NCI-H2196 treated with DMSO at 0.1 percent for 48 hours (cell line): ENCODE data around the gene ACO1.

Experiments used
- DNase-seq: peaks from one replicate; lab custom pipeline; 2025; ENCODE audit not compliant: unreplicated experiment; lab: John Stamatoyannopoulos, UW

ACO1 gene

DNA sequence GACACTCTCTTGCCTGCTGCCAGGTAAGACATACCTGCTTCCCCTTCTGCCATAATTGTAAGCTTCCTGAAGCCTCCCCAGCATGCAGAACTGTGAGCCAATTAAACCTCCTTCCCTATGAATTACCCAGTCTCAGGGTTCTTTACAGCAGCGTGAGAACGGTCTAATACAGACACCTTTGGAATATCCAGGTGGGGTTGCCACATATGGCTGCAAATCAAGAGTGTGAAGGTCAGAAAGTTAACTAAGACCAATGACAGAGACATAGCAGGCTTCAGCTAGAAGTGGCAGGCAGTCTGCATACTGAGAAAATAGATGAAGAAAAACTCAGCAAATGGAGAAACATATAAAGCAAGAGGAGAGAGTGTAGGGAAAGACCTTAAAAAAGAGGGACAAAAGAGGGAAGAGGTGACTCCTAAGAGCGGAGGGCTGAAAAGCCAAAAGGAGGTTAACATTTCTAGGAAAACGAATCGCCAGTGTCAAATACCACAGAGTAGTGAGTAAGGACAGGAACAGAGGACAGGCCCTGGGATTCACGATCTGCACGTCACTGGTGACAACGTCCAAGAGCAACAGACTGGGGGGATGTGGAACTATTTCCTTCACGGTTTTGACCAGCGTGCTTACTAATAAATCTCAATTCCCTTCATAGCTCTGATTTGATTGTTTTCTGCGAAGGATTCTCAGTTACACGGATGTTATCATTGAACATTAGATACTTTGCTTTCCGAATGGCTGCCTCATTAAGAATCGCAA lies 1.7 kb upstream of the ACO1 start:
- DNase-seq = no peak

GRCh38 chr9:32384002-32384363 lies 460 bp upstream of the ACO1 start:
- DNase-seq = no peak

GRCh38 chr9:32385152-32385884 lies 875 bp downstream of the ACO1 start:
- DNase-seq = no peak

DNA sequence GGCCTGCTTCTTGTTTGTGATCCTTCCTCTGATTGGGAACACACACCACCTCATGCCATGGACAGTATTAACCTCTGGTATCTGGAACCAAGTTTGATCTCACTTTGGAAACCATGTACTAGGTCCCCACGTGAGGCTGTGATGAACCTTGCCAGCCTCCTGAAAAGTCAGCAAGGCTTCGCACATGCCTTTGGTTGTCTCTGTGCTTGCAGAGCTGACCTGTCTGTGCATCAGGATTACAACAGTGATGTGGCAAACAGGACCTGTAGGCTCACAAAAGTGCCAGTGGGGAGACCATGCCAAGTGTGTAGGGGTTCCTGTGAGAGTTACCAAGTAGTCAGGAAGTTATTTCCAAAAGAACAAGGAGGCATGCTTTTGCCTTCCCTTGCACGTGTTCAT lies 1.4 kb downstream of the ACO1 start:
- DNase-seq = no peak

GRCh38 chr9:32387256-32387655 lies 2.8 kb downstream of the ACO1 start:
- DNase-seq = no peak

DNA sequence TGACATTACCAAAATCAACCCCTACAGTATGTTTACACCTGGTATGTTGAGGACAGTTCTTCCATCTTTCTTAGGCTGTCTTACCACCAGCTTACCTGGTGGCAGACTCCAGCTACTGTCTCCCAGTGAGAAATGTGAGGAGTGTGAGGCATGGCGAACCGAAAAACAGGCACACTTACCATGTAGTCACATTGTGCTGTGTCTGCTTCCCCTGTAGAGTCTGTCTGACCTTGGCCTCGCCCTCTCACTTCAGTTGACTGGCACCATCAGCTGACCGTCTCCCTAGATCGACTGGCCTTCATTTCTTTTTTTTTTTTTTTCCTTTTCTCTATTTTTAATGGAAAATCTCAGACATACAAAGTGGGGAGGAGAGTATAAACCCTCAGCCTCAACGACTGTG lies 4.9 kb downstream of the ACO1 start:
- no peak for DNase-seq

- DNase-seq = no peak
These were observed 9.5 kb downstream of the ACO1 start for GRCh38 chr9:32393911-32394310.

- no peak for DNase-seq
These were observed 10.1 kb downstream of the ACO1 start for GRCh38 chr9:32394381-32395049.

DNA sequence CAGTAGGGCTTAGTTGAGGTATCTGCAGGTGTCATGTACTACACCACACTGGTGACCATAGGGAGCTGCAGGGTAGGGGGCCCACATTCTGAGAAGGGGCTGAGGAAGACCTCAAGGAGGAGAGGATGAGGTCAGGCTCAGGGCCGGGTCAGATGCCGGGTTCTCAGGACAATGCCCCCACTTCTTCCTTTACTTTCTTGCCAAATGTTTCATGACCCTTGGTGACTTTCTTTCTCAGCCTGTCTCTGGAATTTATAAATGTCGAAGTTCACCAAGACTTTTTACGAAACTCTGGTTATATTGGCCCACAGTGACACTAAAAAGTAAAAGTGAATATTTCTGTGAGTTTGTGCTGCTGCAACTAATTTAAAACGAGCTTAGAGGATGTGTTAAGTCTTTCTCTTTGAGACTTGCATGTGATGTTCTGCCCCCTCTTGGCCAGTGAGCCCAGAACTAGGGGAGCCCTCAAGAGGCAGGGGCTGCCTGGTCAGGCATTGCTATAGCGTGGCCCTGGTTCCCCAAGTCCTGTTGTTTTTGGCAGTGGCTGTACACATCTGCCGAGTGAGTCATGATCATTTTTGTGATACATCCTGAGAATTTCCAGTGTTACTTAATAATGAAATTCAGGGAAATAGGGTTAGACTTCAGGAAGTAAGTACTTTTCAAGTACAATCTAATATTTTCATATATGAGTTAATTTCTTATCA lies 11.2 kb downstream of the ACO1 start:
- DNase-seq = no peak

- no peak for DNase-seq
These were observed 13.8 kb downstream of the ACO1 start for GRCh38 chr9:32398207-32398606.

GRCh38 chr9:32399110-32399815 lies 14.8 kb downstream of the ACO1 start:
- no peak for DNase-seq

DNA sequence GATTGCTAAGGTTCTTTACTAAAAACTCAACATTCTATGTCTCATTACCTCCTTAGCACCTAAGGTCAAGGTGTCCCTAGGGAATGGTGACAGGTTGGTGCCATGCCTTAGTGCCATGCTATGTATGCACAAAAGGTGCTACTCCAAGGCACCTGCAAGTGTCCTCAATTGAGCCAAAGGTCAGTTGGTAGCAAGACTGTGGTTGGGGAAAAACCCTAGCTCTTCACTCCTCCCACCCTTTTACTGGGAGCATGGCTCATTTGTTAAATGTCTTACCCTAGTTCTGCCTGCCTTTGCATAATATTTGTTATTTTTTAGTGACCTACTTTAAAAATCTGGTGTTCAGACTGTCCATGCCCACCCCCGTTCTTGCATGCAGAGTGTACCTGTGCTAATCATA lies 17.0 kb downstream of the ACO1 start:
- no peak for DNase-seq

GRCh38 chr9:32403567-32404260 lies 19.3 kb downstream of the ACO1 start:
- DNase-seq = no peak

- no peak for DNase-seq
These were observed 20.0 kb downstream of the ACO1 start for GRCh38 chr9:32404402-32404801.

DNA sequence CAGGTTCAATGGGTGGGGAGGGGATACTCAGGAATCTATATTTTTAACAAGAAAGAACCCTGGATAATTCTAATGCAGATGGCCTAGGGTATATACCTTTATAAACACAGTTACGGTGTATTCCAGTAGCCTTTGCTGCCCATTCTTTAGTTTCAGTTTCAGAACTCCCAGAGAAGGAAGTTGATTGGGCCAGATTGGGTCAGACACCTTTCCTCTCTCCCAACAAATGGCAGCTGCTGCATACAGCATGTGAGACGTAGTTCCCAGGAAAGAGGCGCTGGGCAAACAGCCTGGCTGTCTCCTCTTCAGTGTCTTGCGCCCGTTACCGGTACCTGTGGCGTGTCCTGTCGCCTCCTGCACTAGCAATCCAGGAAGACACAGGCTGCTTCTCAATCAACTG lies 20.4 kb downstream of the ACO1 start:
- DNase-seq = peak; percentile 24

DNA sequence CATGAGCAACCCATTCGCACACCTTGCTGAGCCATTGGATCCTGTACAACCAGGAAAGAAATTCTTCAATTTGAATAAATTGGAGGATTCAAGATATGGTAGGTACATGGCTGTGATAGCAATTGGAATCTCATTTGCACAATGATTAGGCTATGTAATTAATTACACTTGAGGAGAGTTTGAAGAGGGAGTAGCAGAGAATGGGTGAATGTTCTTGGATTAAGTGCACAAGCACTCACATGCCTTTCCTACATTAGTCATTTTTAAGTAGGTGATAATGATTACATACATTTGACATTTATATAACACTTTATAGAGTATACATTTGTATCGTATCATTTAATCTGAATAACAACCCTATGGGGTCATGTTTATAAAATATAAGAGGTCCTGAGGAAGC lies 21.1 kb downstream of the ACO1 start:
- DNase-seq = no peak

GRCh38 chr9:32406046-32406445 lies 21.6 kb downstream of the ACO1 start:
- DNase-seq = no peak

DNA sequence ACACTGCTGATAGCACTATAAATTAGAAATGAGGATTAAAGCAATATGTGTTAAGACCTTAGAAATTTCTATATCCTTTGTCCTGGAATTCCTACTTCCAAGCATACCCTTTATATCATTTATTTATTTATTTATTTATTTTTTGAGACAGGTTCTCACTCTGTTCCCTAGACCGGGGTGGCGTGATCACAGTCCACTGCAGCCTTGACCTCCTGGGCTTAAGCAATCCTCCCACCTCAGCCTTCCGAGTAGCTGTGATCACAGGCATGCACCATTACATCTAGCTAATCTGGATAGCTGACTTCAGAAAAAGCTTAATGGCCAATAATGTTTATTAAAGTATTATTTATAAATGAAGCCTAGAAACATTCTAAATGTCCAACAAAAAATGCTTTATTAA lies 27.3 kb downstream of the ACO1 start:
- no peak for DNase-seq

GRCh38 chr9:32412440-32412839 lies 28.0 kb downstream of the ACO1 start:
- DNase-seq = no peak

GRCh38 chr9:32413424-32413823 lies 29.0 kb downstream of the ACO1 start:
- DNase-seq = no peak
